Islet precursor cell (in vitro differentiated cells): ENCODE measurements around the gene MUC5AC.
A peak's percentile ranks its signal among the peaks of the same experiment; 100 is the strongest.
"Not testable (repeated sequence)": the region's sequence is repeated elsewhere in the genome, so short reads cannot be mapped to it uniquely, and the experiment has no call there.

ENCODE experiments used
- DNase-seq: peaks from one replicate; pipeline ENCODE4 v3.0.0-alpha.2; 2018

MUC5AC gene

GRCh38 chr11:1163911-1164735, 6.4 kb downstream of the MUC5AC start:
- peak; percentile 53 for DNase-seq

- DNase-seq: peak; percentile 4
Measured at GRCh38 chr11:1164779-1165255, 7.1 kb downstream of the MUC5AC start.

DNA sequence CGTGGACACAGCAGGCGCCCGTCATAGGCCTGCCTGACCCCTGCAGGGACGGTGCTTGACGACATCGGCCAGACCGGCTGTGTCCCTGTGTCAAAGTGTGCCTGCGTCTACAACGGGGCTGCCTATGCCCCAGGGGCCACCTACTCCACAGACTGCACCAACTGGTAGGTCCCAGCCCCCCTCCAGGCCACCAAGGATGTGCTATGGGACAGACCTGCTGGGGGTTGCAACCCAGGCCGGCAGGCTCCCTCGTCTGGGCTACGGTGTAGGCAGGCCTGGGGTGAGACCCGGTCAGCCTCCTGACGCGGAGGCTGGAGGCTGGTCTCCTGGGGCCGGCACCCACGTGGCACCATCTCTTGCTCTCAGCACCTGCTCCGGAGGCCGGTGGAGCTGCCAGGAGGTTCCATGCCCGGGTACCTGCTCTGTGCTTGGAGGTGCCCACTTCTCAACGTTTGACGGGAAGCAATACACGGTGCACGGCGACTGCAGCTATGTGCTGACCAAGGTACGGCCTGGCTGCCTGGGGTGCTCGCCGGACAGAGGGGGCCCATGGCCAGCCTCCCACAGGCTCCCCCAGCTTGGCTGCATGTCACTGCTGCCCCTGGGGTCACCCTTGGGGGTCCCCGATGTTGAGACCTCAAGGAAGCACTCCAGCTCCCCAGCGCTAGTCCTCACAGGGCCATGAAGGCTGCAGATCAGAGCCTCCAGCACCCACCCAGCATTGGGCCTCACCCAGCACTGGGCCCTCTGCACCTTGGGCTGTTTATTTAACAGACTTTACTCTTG, 7.7 kb downstream of the MUC5AC start:
- peak; percentile 43 for DNase-seq

- DNase-seq: peak; percentile 20
Measured at GRCh38 chr11:1167256-1167655, 9.5 kb downstream of the MUC5AC start.

- DNase-seq: no peak
Measured at GRCh38 chr11:1167751-1168231, 10.0 kb downstream of the MUC5AC start.

- DNase-seq: no peak
Measured at GRCh38 chr11:1168256-1168655, 10.5 kb downstream of the MUC5AC start.

DNA sequence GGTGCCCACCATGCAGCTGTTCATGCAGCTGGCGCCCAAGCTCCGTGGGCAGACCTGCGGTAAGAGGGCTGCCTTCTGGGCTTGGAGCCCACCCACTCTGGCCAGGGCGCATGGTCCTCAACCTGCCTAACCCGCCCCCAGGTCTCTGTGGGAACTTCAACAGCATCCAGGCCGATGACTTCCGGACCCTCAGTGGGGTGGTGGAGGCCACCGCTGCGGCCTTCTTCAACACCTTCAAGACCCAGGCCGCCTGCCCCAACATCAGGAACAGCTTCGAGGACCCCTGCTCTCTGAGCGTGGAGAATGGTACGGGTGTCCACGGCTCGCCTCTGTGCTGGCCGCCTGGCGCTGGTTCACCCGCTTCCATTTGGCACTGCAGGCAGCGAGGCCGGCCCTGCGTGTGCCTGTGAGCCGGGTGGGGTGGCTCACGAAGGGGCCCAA, 11.0 kb downstream of the MUC5AC start:
- no peak for DNase-seq

DNA sequence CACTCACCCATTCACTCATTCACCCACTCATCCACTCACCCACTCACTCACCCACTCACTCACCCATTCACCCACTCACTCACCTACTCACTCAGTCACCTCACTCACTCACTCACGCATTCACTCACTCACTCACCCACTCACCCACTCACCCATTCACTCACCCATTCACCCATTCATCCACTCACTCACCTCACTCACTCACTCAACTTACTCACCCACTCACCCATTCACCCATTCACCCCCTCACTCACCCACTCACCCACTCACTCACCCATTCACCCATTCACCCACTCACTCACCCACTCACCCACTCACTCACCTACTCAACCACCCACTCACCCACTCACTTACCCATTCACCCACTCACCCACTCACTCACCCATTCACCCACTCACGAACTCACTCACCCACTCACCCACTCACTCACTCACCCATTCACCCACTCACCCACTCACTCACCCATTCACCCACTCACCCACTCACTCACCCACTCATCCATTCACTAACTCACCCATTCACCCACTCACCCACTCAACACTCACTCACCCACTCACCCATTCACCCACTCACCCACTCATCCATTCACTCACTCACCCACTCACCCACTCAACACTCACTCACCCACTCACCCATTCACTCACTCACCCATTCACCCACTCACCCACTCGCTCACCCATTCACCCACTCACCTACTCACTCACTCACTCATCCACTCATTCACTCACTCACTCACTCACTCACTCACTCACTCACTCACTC, 13.7 kb downstream of the MUC5AC start:
- DNase-seq: no peak

DNA sequence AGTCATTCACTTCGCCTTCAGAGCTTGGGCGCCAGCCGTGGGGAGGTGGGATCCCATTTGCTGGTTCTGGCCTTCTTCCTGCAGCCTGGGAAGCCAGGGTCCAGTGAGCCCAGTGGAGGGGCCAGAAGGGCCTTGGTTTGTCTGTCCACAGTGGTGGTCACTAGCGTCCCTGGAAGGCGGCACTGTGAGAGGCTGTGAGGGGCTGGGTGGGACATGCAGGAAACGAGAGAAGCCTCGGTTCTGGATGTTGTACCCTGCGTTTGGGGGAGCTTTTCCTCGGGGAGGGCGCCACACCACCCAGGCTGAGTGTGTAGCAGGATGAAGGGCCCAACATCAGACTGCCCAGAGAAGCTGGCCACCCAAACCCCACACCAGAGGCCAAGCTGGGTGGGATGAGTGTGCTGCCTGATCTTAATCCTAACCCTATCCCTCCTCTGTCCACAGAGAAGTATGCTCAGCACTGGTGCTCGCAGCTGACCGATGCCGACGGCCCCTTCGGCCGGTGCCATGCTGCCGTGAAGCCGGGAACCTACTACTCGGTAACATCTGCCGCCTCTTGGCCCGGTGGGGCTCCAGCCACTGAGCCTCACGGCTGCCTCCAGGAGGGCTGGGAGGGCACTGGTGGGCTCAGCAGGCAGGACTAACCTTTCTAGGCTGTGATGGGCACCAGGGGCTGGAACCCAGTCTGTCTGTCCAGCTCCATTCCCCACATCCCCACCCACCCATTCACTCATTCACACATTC, 14.4 kb downstream of the MUC5AC start:
- DNase-seq: no peak

DNA sequence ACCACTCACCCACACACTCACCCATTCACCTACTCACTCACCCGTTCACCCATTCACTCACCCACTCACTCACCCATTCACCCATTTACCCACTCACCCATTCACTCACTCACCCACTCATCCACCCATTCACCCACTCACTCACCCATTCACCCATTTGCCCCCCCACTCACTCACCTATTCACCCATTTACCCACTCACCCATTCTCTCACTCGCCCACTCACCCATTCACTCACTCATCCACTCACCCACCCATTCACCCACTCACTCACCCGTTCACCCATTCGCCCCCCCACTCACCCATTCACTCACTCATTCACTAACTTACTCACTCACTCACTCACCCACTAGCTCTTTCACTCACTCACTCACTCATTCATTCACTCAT, 15.0 kb downstream of the MUC5AC start:
- DNase-seq: no peak

- not testable (repeated sequence) for DNase-seq
Measured at GRCh38 chr11:1173396-1173795, 15.6 kb downstream of the MUC5AC start.

- DNase-seq: no peak
Measured at GRCh38 chr11:1174441-1175370, 17.0 kb downstream of the MUC5AC start.

DNA sequence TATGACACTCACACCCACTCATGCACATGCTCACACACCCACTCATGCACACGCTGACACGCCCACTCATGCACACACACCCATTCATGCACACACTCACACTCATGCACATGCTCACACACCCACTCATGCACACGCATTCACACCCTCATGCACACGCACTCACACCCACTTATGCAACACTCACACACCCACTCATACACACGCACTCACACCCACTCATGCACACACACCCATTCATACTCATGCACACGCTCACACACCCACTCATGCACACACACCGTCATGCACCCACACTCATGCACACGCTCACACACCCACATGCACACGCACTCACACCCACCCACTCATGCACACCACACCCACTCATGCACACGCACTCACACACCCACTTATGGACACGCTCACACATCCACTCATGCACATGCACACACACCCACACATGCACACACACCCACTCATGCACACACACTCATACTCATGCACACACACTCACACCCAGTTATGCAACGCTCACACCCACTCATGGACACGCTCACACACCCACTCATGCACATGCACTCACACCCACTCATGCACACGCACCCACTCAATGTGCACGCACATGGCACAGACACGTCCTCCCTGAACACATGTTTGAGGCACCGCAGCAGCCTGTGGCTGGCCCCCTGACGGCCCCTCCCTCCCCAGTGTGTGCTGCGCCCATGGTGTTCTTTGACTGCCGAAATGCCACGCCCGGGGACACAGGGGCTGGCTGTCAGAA, 17.9 kb downstream of the MUC5AC start:
- DNase-seq: no peak

GRCh38 chr11:1176224-1177019, 18.7 kb downstream of the MUC5AC start:
- DNase-seq: no peak

- no peak for DNase-seq
Measured at GRCh38 chr11:1177020-1177770, 19.4 kb downstream of the MUC5AC start.

GRCh38 chr11:1177771-1178090, 20.0 kb downstream of the MUC5AC start:
- DNase-seq: no peak

DNA sequence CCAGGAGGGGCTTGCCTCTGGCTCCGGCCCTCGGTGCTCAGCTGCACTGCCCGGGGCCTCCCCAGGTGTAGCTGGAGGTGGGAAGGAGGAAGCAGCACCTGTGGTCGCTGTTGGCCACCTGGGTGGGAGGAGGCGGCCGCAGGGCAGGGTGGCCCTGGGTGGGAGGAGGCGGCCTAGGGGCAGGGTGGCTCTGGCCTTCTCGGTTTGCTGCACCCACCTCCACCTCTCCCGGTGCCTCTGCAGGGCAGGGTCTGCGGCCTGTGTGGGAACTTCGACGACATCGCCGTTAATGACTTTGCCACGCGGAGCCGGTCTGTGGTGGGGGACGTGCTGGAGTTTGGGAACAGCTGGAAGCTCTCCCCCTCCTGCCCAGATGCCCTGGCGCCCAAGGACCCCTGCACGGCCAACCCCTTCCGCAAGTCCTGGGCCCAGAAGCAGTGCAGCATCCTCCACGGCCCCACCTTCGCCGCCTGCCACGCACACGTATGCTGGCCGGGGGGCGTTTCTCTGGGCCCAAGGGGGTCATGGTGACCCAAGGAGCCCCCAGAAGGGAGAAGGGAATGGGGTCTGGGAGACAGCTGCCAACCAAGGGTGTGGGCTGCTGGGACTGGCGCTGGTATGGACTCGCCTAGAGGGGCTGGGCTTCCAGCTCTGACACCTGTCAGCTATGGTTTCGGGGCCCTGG, 20.6 kb downstream of the MUC5AC start:
- no peak for DNase-seq

- no peak for DNase-seq
Measured at GRCh38 chr11:1178906-1179305, 21.2 kb downstream of the MUC5AC start.
